22Rv1 (cell line): ENCODE measurements around the gene TACR2.

Experiments used
- H3K27ac ChIP-seq: fragments of 450-650 bp; 2 replicates; pipeline ENCODE4 v1.5.1; 2017
- CTCF ChIP-seq: fragments of 450-650 bp; IDR thresholded peaks from 2 replicates; pipeline ENCODE4 v1.5.1; 2017; ENCODE audit warnings: mild to moderate bottlenecking
- ZFX ChIP-seq: fragments of 450-650 bp; IDR thresholded peaks from 2 replicates; pipeline ENCODE4 v1.6.1; 2017; ENCODE audit warnings: antibody characterized with exemption, borderline replicate concordance

The TACR2 gene

DNA sequence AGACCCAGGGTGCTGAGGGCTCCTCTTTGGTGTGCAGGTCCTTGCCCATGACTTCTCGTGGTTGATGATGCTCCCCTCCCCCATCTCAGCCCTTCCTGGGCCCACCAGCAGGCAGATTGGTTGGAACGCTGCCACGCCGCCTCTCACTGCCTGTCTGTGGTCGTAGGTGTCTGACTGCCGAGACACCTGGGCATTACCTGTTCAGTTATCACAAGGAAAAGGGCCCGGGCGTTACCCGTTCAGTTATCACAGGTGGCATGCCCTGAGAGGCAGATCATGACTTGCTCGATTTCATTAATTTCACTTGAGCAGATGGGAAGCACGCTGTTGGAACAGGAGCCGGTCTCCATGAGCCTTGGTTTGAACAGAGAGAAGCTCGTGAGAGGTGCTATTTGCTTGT, 42.5 kb downstream of the TACR2 start:
- H3K27ac ChIP-seq, result peak overlapping the region; percentile 89

GRCh38 chr10:69372126-69372980, 44.4 kb downstream of the TACR2 start:
- H3K27ac ChIP-seq, result peak overlapping the region; percentile 89
- TF ChIP-seq CTCF (no peak), ZFX (no peak)

More for the DNA sequence above, 42.5 kb downstream of the TACR2 start:
- TF ChIP-seq CTCF, result no peak
- no peak for TF ChIP-seq ZFX

- TF ChIP-seq ZFX, result no peak
- no peak for TF ChIP-seq CTCF
- peak overlapping the region; percentile 99 for H3K27ac ChIP-seq
These were observed 49.2 kb downstream of the TACR2 start for GRCh38 chr10:69367469-69367868.

DNA sequence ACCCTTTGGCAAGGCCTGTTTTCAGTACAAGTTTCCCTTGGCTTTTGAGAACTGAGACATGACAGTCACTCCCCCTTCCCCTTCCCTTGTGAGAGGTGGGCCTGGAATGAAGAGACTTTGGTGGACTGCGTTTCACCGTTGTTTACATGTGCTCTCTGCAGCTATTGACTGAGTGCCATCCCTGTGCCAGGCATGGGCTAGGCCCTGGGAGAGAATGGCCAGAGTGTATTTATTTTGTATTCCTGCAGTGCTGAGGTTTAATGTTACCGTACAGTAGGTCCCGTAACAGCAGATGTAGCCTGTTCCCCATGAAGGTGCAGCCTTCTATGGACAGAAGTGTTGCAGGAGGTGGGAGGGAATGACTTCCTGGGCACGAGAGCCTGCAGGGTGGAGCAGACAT, 50.0 kb downstream of the TACR2 start:
- TF ChIP-seq ZFX (no peak), CTCF (no peak)
- H3K27ac ChIP-seq, result peak overlapping the region; percentile 99

GRCh38 chr10:69364232-69364940, 52.3 kb downstream of the TACR2 start:
- peak overlapping the region; percentile 99 for H3K27ac ChIP-seq
- TF ChIP-seq CTCF, result peak; percentile 13; the same call in 1 of the 2 replicates
- TF ChIP-seq ZFX, result no peak

DNA sequence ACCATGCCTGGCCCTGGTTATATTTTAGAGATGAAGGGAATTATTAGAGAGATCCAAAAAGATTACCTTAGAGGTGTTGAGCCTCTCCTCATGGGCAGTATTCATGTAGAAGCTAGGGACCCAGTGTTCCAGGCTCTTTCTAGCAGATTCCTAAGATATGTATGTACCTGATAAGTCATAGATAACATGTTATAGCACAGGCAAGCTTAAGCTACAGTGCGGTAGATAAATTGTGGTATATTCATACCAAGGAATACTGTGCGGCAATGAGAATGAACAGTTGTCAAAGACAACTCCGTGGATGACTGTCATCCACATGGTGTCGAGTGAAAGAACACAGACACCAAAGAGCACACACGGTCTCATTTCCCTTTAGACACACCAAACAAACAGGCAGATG, 53.1 kb downstream of the TACR2 start:
- peak overlapping the region; percentile 99 for H3K27ac ChIP-seq
- TF ChIP-seq CTCF, result no peak
- no peak for TF ChIP-seq ZFX
